ENCODE measurements around the gene PARP14. TPM values are rescaled to one million over a fixed set of nuclear protein-coding genes. Genes with fewer than 3 reads are reported as not detected.

PARP14 gene
- total RNA-seq, 1 experiment from 2014 or later: 21.8 TPM

DNA sequence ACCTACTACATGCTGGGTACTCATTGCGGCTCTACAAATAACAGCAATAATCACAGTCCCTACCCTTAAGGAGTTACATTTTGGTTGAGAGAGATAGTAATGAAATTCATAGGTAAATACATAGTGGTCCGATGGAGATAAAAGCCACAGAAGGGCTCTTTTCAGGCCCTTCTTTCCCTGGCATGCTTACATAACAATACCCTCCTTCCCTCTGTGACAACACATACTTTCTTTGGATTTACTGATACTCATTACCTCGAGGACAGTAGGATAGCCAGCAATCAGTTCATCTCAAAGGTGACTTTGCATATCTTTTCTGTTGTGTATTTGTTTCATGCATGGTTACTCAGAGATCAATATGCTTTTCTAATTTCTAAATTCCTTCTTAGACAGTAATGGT is 58.5 kb downstream of the PARP14 start:
- H3K4me3 ChIP-seq (ENCODE audit: low read length): no peak overlapping the region
- intact Hi-C loops (cut with micrococcal nuclease): no loop called here
- no peaks in the 10 kb centered on the region for H4K20me1 ChIP-seq (ENCODE audit: low read length)
- H3K79me2 ChIP-seq (ENCODE audit: low read length): no peaks in the 10 kb centered on the region
- no peak overlapping the region for H2AFZ ChIP-seq (ENCODE audit: low read length)
- H3K27me3 ChIP-seq (ENCODE audit: low read length): no peaks in the 10 kb centered on the region
- H3K9me2 ChIP-seq (replicated peaks; ENCODE audit: low read length): no peaks in the 10 kb centered on the region
- H3K9ac ChIP-seq (ENCODE audit: low read length): no peak overlapping the region
- H3K27ac ChIP-seq (ENCODE audit: low read length): no peak overlapping the region
- ATAC-seq: no peak
- H3K4me2 ChIP-seq (ENCODE audit: low read length): no peak overlapping the region
- H3F3A ChIP-seq (ENCODE audit: low read length, unreplicated experiment): no peaks in the 10 kb centered on the region
- no peaks in the 10 kb centered on the region for H3K4me1 ChIP-seq (ENCODE audit: insufficient read depth, low read length)
- no peaks in the 10 kb centered on the region for H3K9me3 ChIP-seq (ENCODE audit: low read length)
- peaks cover 9% of the 10 kb centered on the region; the same call in 1 of the 2 replicates for H3K36me3 ChIP-seq (ENCODE audit: low read depth, low read length)
- CTCF ChIA-PET: interaction anchor here (0.6 kb wide), 1 partner anchor 48 kb away, joined by 3 read pairs; no protein-coding TSS in a partner anchor
- no peak for DNase-seq
- POLR2A ChIA-PET (ENCODE audit: unreplicated experiment): no interaction called here
- TF ChIP-seq EZH2 (IDR thresholded peaks at IDR 0.05; ENCODE audit: low read length, unreplicated experiment) (no peak), EZH2phosphoT487 (IDR thresholded peaks at IDR 0.05; ENCODE audit: borderline replicate concordance, low read length) (no peak)
- TF ChIP-seq, protein P1, sequence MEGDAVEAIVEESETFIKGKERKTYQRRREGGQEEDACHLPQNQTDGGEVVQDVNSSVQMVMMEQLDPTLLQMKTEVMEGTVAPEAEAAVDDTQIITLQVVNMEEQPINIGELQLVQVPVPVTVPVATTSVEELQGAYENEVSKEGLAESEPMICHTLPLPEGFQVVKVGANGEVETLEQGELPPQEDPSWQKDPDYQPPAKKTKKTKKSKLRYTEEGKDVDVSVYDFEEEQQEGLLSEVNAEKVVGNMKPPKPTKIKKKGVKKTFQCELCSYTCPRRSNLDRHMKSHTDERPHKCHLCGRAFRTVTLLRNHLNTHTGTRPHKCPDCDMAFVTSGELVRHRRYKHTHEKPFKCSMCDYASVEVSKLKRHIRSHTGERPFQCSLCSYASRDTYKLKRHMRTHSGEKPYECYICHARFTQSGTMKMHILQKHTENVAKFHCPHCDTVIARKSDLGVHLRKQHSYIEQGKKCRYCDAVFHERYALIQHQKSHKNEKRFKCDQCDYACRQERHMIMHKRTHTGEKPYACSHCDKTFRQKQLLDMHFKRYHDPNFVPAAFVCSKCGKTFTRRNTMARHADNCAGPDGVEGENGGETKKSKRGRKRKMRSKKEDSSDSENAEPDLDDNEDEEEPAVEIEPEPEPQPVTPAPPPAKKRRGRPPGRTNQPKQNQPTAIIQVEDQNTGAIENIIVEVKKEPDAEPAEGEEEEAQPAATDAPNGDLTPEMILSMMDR (conservative IDR thresholded peaks at IDR 0.05; ENCODE audit: low read depth, low read length): no peak
- BruUV-seq (replicated peaks): no TSS peak

- H3K9ac ChIP-seq (ENCODE audit: low read length): no peak overlapping the region
- TF ChIP-seq, protein P1 (conservative IDR thresholded peaks at IDR 0.05; ENCODE audit: low read depth, low read length): no peak
- no peak for TF ChIP-seq EZH2 (IDR thresholded peaks at IDR 0.05; ENCODE audit: low read length, unreplicated experiment)
- TF ChIP-seq EZH2phosphoT487 (IDR thresholded peaks at IDR 0.05; ENCODE audit: borderline replicate concordance, low read length): no peak
- ChIA-PET POLR2A (ENCODE audit: unreplicated experiment) (no interaction called here), CTCF (no interaction called here)
- no peaks in the 10 kb centered on the region for H3F3A ChIP-seq (ENCODE audit: low read length, unreplicated experiment)
- H3K4me1 ChIP-seq (ENCODE audit: insufficient read depth, low read length): 0 out of 2 replicates have a peak, but pooled peaks cover 4% of the 10 kb centered on the region
- ATAC-seq (no peak), DNase-seq (no peak)
- H3K4me3 ChIP-seq (ENCODE audit: low read length): no peak overlapping the region
- intact Hi-C loops (cut with micrococcal nuclease): no loop called here
- no peaks in the 10 kb centered on the region for H4K20me1 ChIP-seq (ENCODE audit: low read length)
- no peak overlapping the region for H3K4me2 ChIP-seq (ENCODE audit: low read length)
- no peaks in the 10 kb centered on the region for H3K9me3 ChIP-seq (ENCODE audit: low read length)
- no TSS peak for BruUV-seq (replicated peaks)
- no peaks in the 10 kb centered on the region for H3K79me2 ChIP-seq (ENCODE audit: low read length)
- peaks cover 9% of the 10 kb centered on the region; the same call in 1 of the 2 replicates for H3K36me3 ChIP-seq (ENCODE audit: low read depth, low read length)
- no peak overlapping the region for H3K27ac ChIP-seq (ENCODE audit: low read length)
- H3K9me2 ChIP-seq (replicated peaks; ENCODE audit: low read length): no peaks in the 10 kb centered on the region
- no peak overlapping the region for H2AFZ ChIP-seq (ENCODE audit: low read length)
- H3K27me3 ChIP-seq (ENCODE audit: low read length): no peaks in the 10 kb centered on the region
Measured at GRCh38 chr3:122742234-122742633, 61.6 kb downstream of the PARP14 start.

- Histone ChIP-seq H3K4me3 (ENCODE audit: low read length) (no peak overlapping the region), H3K79me2 (ENCODE audit: low read length) (no peaks in the 10 kb centered on the region), H4K20me1 (ENCODE audit: low read length) (no peaks in the 10 kb centered on the region), H3K36me3 (ENCODE audit: low read depth, low read length) (peaks cover 9% of the 10 kb centered on the region; the same call in 1 of the 2 replicates), H3K4me2 (ENCODE audit: low read length) (no peak overlapping the region), H3K9ac (ENCODE audit: low read length) (no peak overlapping the region), H3K27ac (ENCODE audit: low read length) (no peak overlapping the region), H3K27me3 (ENCODE audit: low read length) (no peaks in the 10 kb centered on the region), H2AFZ (ENCODE audit: low read length) (no peak overlapping the region), H3K9me3 (ENCODE audit: low read length) (no peaks in the 10 kb centered on the region), H3F3A (ENCODE audit: low read length, unreplicated experiment) (no peaks in the 10 kb centered on the region), H3K4me1 (ENCODE audit: insufficient read depth, low read length) (0 out of 2 replicates have a peak, but pooled peaks cover 4% of the 10 kb centered on the region), H3K9me2 (replicated peaks; ENCODE audit: low read length) (no peaks in the 10 kb centered on the region)
- POLR2A ChIA-PET (ENCODE audit: unreplicated experiment): no interaction called here
- ATAC-seq: no peak
- no peak for DNase-seq
- CTCF ChIA-PET: no interaction called here
- no TSS peak for BruUV-seq (replicated peaks)
- intact Hi-C loops (cut with micrococcal nuclease): no loop called here
- TF ChIP-seq, protein P1 (conservative IDR thresholded peaks at IDR 0.05; ENCODE audit: low read depth, low read length): no peak
- TF ChIP-seq EZH2 (IDR thresholded peaks at IDR 0.05; ENCODE audit: low read length, unreplicated experiment): no peak
- no peak for TF ChIP-seq EZH2phosphoT487 (IDR thresholded peaks at IDR 0.05; ENCODE audit: borderline replicate concordance, low read length)
Measured at GRCh38 chr3:122743581-122744120, 63.0 kb downstream of the PARP14 start.
